NCI-H748 treated with DMSO at 0.1 percent for 48 hours (cell line): ENCODE measurements around the gene COBL.

ENCODE experiments used
- DNase-seq: peaks from one replicate; lab custom pipeline; 2025; lab: John Stamatoyannopoulos, UW

The COBL gene

GRCh38 chr7:51250512-51250911 lies 66.1 kb downstream of the COBL start:
- DNase-seq = no peak

GRCh38 chr7:51249991-51250390 lies 66.6 kb downstream of the COBL start:
- DNase-seq = no peak

GRCh38 chr7:51249187-51249945 lies 67.2 kb downstream of the COBL start:
- DNase-seq = no peak

GRCh38 chr7:51246258-51247245 lies 70.1 kb downstream of the COBL start:
- no peak for DNase-seq

GRCh38 chr7:51244885-51245284 lies 71.7 kb downstream of the COBL start:
- no peak for DNase-seq

- no peak for DNase-seq
Measured at GRCh38 chr7:51244053-51244452, 72.6 kb downstream of the COBL start.

GRCh38 chr7:51243631-51244030 lies 73.0 kb downstream of the COBL start:
- no peak for DNase-seq

- no peak for DNase-seq
Measured at GRCh38 chr7:51242881-51243518, 73.6 kb downstream of the COBL start.

- DNase-seq = no peak
Measured at GRCh38 chr7:51242007-51242691, 74.5 kb downstream of the COBL start.

- no peak for DNase-seq
Measured at GRCh38 chr7:51240868-51241267, 75.7 kb downstream of the COBL start.

- no peak for DNase-seq
Measured at GRCh38 chr7:51239691-51240090, 76.9 kb downstream of the COBL start.

GRCh38 chr7:51238981-51239495 lies 77.6 kb downstream of the COBL start:
- no peak for DNase-seq

GRCh38 chr7:51237446-51238133 lies 79.0 kb downstream of the COBL start:
- no peak for DNase-seq

- DNase-seq = no peak
Measured at GRCh38 chr7:51236470-51237132, 80.0 kb downstream of the COBL start.

- no peak for DNase-seq
Measured at GRCh38 chr7:51235593-51236313, 80.9 kb downstream of the COBL start.

GRCh38 chr7:51234609-51235308 lies 81.8 kb downstream of the COBL start:
- no peak for DNase-seq

GRCh38 chr7:51234139-51234538 lies 82.5 kb downstream of the COBL start:
- DNase-seq = no peak

GRCh38 chr7:51233374-51233773 lies 83.2 kb downstream of the COBL start:
- no peak for DNase-seq

GRCh38 chr7:51230723-51231122 lies 85.9 kb downstream of the COBL start:
- no peak for DNase-seq
